DMS79 treated with DMSO at 0.1 percent for 48 hours (cell line): Measurements from ENCODE around the gene MCC.
"Not testable (repeated sequence)": the region's sequence is repeated elsewhere in the genome, so short reads cannot be mapped to it uniquely, and the experiment has no call there.

Experiments used
- DNase-seq: peaks from one replicate; lab custom pipeline; 2025; lab: John Stamatoyannopoulos, UW

The MCC gene

DNA sequence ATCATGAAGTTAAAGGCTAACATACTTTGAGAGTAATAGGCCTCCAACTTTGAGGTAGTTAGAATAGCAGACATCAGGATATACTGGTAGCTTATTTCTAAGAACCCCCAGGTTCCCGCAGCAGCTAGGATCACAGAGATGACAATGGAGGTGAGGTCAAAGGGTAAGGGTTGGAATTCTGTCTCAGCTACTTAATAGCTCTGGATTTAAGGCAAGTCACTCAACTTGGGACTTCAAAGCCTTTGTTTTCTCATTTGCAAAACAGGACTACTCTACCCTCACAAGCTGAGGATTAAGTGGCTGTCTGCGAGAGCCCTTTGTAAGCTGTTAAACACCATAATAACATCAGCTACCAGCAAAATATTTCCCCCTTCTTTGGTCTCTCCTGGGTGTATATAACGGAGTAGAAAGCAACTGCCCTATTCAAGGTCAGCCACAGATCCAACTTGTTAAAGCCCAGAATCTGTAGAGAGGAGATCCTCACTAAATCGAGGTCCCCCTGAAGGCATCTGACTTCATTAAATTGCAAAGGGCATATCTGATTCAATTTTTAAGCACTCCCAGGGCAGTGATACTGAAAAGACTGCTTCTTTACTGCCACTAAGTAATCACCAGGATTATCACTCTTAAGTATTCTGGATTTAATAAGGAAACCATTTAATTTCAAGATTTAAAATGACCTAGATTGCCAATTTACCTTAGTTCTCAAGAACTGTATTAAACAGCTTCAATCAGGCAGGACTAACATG is 407.0 kb downstream of the MCC start:
- no peak for DNase-seq

GRCh38 chr5:113076649-113077048 is 411.6 kb downstream of the MCC start:
- not testable (repeated sequence) for DNase-seq

DNA sequence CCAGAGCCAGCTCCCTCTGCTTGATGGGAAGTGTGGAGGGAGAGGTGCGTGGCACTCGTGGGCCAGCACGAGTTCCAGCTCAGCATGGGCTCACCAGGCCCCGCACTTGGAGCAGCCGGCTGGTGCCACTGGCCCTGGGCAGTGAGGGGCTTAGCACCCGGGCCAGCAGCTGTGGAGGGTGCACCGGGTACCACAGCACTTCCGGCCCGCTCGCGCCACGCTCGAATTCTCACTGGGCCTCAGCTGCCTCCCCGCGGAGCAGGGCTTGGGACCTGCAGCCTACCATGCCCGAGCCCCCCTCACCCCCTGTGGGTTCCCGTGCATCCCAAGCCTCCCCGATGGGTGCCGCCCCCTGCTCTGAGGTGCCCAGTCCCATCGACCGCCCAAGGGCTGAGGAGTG is 413.2 kb downstream of the MCC start:
- no peak for DNase-seq

DNA sequence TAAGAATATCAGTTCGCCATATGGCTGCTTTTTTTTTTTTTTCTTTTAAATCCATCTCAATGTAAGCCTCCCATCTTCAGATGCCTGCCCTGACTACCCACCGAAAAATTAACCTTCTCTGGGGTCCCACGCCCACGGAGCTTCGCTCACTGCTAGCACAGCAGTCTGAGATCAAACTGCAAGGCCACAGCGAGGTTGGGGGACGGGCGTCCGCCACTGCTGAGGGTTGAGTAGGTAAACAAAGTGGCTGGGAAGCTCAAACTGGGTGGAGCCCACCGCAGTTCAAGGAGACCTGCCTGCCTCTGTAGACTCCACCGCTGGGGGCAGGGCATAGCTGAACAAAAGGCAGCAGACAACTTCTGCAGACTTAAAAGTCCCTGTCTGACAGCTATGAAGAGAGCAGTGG is 414.6 kb downstream of the MCC start:
- not testable (repeated sequence) for DNase-seq

- no peak for DNase-seq
These were observed 416.9 kb downstream of the MCC start for GRCh38 chr5:113071401-113071800.

DNA sequence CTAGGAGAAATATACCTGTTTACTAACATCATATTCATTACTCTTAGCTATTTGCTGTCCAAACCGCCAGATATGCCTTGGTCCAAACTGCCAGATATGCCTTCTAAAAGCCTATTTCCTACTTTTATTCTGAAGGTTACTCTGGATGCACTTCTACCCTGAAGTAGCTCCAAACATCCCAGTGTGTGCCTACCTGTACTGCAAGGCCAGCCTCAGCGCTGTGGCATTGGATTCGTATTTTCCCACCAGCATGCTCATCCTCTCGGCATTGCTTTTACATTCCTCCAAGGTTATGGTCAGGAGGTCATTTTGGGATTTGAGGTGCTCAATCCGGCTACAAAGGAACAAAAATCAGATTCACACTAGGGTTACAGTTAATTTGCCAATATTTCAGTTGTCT is 417.4 kb downstream of the MCC start:
- DNase-seq, result no peak

DNA sequence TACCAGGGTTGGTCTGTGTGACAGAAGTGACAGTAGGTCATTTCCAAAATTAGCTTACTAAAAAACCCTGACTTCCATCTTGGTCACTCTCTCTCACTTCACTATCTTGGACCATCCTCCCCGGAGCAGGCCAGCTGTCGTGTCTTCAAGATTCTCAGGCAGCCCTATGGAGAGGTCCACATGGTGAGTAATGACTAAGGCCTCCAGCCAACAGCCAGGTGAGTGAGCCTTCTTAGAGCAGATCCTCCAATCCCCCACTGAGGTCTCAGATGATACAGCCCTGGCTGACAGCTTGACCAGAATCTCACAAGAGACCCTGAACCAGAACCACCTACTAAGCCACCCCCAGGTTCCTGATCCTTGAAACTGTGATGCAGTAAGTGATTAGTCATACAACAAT is 419.7 kb downstream of the MCC start:
- DNase-seq, result no peak

GRCh38 chr5:113067635-113068344 is 420.5 kb downstream of the MCC start:
- DNase-seq, result no peak

DNA sequence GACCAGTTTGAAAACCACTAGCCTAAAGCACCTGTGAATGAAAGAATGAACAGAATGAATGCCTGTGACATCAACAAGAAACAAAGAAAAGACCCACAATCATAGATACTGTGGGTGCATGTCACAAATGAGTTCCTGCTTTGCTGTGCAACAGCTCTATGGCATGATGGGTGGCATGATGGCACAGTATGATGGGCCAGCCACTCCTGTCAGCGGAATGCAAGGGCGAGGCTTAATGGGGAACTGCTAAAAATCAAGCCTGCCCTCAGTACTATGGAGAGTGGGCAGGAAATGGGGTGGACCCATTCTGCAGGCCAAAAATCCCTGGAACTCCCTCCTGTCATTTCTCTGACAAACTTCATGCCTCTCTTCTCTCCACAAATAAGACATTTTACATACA is 422.6 kb downstream of the MCC start:
- no peak for DNase-seq

DNA sequence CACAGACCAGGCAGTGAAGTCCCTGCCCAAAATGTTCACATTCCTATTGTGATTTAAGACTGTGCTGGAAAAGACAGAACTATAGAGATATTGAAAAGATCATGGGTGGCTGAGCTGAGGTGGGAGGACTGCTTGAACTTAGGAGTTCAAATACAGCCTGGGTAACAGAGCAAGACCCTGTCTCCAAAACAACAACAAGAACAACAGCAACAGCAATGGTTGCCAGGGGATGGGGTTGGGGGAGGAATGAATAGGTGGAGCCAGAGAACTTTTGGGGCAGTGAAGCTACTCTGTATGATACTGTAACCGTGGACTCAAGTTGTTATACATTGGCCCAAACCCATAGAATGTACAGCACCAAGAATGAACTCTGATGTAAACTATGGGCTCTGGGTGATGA is 423.4 kb downstream of the MCC start:
- no peak for DNase-seq

DNA sequence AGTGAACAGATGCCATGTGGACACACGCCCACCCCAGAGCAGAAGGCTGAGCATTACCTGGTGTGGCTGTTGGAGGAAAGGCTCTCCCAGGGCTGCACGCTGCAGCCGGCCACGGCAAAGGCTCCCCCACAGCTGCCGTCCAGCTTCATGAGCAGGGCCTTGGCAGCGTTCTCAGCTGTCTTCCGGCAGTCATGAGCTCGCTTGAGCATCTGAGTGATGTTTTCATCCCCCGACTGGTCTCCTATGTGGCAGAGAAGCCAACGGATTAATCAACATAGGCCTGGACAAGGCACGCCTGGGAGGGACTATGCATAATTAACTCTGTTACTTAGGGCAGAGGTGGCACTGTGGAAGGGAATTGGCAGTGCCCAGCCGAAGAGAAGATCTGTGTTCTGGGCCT is 424.3 kb downstream of the MCC start:
- DNase-seq, result no peak

- no peak for DNase-seq
These were observed 425.3 kb downstream of the MCC start for GRCh38 chr5:113062869-113063508.

DNA sequence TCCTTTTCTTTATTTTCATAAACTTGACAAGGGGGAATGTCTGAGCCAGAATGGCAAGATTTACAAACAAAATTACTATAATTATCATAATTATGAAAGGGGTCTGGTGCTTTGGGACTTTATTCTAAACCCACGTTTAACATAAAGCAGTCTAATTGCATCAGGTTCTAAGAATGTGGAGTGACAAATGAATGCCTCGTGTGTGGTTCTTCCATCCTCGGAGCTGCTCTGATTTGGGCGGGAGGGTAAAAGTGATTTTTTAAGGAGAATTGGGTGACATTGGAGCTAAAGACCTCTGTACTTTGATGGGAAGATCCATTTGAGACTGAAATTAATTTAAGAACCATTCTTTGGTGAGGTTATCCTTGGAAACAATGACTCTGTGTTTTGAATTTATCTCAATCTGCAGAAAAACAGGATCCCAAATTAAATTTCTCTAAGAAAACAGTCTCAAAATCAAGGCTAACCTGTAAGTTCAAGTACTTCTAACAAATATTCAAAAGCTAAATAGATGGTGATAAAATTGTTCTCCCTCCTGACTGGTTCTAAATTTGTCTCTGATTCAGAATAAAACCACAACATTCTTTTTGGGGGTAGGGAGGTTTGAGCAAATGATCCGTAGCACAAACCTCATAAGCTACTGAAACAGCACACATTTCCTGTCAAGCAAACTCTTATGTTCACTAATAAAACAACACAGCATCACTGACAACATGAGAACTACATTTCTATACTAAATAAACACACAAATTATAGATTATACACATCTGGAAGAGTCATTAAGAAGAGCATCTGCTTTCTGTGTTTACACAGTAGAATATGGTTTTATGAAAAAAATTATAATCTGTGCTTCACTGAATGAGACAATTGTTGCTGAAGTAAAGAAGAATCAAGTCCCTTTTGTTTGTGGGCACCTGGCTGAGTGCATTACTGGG is 426.1 kb downstream of the MCC start:
- DNase-seq, result no peak

DNA sequence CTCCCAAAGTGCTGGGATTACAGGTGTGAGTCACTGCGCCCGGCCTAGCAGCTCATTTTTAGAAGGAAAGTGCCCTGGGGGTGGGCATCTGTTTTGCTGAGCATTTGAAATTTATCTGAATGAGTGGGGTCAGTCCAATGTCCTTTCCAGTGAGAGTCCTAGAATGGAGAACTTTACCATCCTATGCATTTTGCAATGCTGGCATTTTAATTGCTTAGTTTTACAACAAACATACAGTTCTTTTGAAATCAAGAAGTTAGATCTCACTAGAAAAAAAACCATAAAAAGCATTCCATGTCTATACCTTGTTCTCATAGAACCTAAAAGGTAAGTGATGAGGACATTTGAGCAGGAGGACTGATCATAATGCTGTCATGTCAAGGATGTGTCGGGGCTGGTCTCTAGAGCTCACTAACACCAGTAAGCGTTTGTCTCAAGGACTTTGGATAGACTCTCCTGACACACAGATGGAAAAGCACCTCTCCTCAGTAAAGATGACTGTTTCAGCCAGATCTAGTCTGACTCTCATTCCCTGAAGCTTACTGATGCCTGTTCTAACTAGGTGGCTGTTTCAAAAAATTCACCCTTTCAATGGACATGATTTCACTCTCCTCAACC is 427.7 kb downstream of the MCC start:
- no peak for DNase-seq

DNA sequence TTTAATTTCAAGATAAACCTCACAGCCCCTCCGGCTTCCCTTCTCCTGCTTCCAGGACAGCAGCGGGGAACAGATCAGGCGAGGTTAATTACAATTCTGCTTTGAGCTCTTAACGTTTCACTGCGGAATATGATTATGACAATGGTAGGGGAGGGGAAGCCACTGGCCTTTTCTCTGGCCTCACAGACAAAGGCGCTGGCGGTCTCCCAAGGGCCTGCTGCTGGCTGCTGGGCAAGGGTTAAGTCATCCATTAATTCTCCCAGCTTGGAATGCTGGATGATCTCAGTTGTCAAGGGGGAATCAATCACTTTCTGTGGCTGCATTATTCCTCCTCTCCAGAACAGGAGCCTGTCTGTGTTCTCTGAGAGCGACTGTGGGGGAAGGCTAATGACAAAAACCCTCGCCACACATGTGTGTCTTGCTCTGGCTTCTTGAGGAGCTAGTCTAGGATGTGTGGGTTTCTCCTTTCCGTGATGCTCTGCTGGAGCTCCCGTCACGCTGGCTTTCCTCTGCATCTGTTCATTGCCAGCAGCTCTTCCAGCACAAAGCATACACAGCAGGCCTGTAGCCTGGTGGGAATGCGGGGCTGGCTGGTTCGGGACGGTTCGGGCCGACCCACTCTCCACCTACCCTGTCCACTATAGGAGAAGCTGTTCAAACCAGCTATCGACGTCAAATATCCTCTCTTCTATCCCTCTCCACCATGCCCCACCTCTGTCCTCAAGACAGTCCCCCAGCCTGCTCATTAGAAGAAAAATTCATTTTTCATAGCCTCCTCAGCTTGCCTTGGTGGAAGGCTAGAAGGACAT is 428.8 kb downstream of the MCC start:
- peak; percentile 33 for DNase-seq

DNA sequence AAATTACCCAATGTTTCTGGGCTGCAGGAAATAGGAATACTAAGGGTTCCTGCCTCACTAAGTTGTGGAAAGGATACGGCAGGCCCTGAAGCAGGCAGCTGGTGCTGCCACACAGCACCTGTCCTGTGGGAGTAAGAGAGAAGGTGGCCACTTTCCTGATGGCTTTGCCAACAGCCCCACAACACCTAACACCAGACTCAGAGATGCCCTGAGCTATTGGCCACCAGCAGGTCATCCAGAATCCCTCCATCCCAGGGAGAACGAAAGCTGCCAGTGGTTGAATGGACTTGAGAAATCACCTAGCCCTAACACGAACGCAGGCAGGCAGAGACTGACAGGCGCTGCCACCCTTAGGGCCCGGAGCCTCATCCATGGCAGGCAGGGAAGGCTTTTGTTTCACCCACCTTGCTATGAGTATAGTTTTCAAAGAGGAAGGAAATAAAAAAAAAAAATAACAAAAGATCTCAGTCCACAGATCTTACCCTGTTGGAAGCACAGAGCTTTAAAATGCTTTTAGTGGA is 429.5 kb downstream of the MCC start:
- DNase-seq, result no peak

DNA sequence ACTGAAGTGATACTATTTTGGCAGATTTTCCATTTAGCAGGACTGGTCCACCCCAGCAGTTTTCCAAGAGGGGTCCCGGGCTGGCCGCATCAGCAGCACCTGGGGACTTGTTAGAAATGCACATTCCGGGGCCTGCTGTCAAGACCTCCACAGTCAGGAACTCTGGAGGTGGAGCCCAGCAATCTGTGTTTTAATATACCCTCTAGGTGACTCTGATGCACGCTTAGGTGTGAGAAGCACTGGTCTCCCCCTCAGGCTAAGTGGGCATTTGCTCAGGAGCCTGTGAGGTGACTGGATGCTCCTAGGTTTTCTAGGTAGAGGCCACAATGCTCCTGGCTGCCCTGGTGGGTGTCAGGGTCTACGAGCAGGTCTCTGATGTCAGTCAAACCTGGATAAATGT is 430.0 kb downstream of the MCC start:
- DNase-seq, result no peak

GRCh38 chr5:113057557-113057984 is 430.7 kb downstream of the MCC start:
- DNase-seq, result no peak

- DNase-seq, result no peak
These were observed 431.3 kb downstream of the MCC start for GRCh38 chr5:113056988-113057387.

GRCh38 chr5:113054899-113055298 is 433.4 kb downstream of the MCC start:
- DNase-seq, result no peak
